ENCODE results near the gene CALD1.

CALD1 gene

DNA sequence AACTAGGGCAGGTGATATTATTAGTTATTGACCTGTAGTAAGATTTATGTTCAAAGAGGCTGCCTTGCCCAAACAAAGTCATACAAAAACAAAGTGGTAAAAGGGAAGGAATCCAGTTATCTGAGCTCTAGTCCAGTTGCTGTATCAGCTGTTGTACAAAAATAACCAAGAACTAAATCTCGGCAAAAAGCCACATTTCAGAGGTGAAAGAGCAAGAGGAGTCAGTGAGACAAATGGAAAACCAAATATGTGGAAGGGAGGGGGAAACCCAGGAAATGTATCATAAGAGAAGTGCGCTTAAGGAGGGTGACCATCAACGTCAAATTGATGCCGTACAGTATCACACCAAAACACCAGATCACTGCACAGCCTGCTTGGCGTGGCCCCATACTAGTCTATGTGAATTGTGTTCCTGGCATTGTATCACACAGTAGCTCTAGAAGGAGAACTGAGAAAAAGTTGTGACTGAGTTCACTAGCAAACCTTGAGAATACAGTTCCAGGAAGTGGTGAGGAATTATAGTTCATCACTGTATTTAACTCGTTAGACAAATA lies 213.3 kb downstream of the CALD1 start:
- H3K4me3 Mint-ChIP-seq = peak overlapping the region; percentile 85
- no peaks in the 10 kb centered on the region for H3K27me3 Mint-ChIP-seq
- peak overlapping the region; percentile 91 for H3K27ac Mint-ChIP-seq
- peaks cover 16% of the 10 kb centered on the region for H3K36me3 Mint-ChIP-seq
- H3K4me1 Mint-ChIP-seq (ENCODE audit: low read depth) = peaks cover 90% of the 10 kb centered on the region
- H3K9me3 Mint-ChIP-seq (ENCODE audit: low read depth) = no peaks in the 10 kb centered on the region

DNA sequence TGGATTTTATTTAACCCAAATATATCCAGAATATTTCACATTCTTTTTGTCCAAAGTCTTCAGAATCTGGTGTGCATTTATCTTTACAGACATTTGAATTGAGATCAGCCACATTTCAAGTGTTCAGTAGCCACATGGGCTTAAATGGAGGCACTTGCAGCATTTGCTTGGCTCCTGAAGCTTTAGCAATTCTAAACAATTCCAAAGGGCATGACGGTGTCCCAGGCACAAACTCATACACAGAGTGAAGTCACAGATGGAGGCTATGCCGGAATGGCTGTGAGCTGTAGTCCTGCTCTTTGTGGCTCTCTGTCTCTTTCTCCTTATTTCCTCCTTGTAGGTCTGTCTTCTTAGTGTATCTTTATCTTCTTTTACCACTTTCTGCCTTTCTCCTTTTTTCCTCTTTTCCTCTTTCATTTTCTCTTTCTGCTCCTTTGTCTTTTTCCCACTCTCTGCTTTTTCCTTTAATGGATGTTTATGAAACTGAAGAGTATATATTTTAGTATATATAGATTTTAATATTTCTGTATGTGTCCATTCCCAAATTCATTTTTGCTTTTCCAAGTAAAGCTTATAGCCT lies 214.5 kb downstream of the CALD1 start:
- Mint-ChIP-seq H3K9me3 (ENCODE audit: low read depth) (no peaks in the 10 kb centered on the region), H3K4me3 (peak overlapping the region; percentile 67), H3K4me1 (ENCODE audit: low read depth) (peaks cover 97% of the 10 kb centered on the region), H3K36me3 (peaks cover 13% of the 10 kb centered on the region), H3K27me3 (no peaks in the 10 kb centered on the region), H3K27ac (peak overlapping the region; percentile 91)

DNA sequence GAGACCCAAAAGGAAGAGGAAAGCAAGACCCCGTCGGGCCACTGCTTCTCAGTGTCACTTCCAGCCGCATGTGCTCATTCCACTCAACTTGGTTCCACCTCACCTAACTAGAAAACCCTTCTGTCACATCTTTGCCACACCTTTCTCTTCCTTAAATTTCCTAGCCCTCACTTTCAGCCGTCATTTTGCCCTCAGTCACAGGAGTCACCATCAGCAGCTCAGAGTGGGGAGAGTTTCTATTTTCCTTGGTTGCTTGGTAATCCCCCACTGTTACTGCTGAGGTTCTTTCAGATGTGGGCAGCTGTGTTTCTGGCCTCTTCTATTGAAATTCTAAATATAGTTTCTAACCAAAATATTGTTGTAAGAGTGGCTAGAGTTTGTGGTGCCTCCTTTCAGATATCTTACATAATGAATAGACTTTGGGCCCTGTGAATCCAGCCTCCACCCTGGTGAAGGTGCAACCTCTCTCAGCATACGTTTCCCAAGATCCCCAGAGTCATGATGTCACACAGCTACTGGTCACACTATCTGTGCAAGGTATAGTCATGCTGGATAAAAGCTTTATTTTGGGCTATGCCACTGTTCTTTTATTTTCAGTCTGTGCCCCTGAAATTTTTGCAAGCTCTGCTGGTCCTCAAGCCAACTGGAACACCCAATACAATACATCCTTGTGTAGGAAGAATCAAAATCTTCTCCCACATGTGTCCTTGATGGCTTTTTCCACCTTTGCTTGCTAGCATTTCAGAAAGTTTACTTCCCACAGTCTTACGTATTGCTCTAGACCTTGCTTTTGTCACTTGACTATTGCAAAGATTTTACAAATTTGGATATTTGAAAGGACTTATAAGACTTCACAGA lies 216.0 kb downstream of the CALD1 start:
- Mint-ChIP-seq H3K9me3 (ENCODE audit: low read depth) (no peaks in the 10 kb centered on the region), H3K4me3 (peak overlapping the region; percentile 67), H3K27me3 (no peaks in the 10 kb centered on the region), H3K27ac (peak overlapping the region; percentile 91), H3K4me1 (ENCODE audit: low read depth) (peaks cover 88% of the 10 kb centered on the region), H3K36me3 (peaks cover 10% of the 10 kb centered on the region)

- Mint-ChIP-seq H3K27me3 (no peaks in the 10 kb centered on the region), H3K9me3 (ENCODE audit: low read depth) (no peaks in the 10 kb centered on the region), H3K27ac (peak overlapping the region; percentile 91), H3K36me3 (peaks cover 10% of the 10 kb centered on the region), H3K4me1 (ENCODE audit: low read depth) (peaks cover 81% of the 10 kb centered on the region), H3K4me3 (peak overlapping the region; percentile 67)
Measured at GRCh38 chr7:134996097-134996550, 216.7 kb downstream of the CALD1 start.

DNA sequence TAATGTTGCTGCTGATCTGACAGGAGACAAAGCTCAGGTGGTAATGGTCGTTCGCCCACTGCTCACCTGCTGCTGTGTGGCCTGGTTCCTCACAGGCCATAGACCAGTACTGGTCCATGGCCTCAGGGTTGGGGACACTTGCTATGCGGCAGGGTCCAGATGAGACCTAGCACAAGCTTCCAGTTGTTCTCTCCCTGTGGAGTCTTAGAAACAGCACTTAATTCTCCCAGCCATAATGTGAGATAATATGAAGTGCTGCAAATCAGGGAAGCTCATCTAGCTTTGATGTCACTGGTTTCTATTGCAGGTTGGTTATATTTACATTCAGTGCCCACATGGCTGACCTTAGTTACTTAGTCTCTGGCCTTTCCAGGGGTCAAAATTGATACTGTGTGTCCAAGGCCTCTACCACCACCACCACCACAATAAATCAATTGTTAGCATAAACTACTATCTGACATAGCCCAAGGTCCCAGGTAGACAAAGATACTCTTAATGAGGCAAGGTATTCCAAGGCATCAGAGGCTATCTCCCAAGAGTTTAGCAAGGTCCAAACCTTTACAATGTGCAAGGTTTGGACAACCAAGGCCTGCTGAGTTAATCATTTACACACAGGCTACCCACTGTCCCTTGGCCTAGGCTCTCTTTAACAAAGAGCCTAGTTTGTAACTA lies 217.9 kb downstream of the CALD1 start:
- Mint-ChIP-seq H3K4me3 (no peak overlapping the region), H3K36me3 (peaks cover 11% of the 10 kb centered on the region), H3K9me3 (ENCODE audit: low read depth) (no peaks in the 10 kb centered on the region), H3K4me1 (ENCODE audit: low read depth) (peaks cover 72% of the 10 kb centered on the region), H3K27me3 (no peaks in the 10 kb centered on the region), H3K27ac (peak overlapping the region; percentile 91)

GRCh38 chr7:134999136-134999535 lies 219.7 kb downstream of the CALD1 start:
- Mint-ChIP-seq H3K27ac (peak overlapping the region; percentile 91), H3K4me3 (no peak overlapping the region), H3K27me3 (no peaks in the 10 kb centered on the region), H3K9me3 (ENCODE audit: low read depth) (no peaks in the 10 kb centered on the region), H3K36me3 (peaks cover 12% of the 10 kb centered on the region), H3K4me1 (ENCODE audit: low read depth) (peaks cover 55% of the 10 kb centered on the region)

DNA sequence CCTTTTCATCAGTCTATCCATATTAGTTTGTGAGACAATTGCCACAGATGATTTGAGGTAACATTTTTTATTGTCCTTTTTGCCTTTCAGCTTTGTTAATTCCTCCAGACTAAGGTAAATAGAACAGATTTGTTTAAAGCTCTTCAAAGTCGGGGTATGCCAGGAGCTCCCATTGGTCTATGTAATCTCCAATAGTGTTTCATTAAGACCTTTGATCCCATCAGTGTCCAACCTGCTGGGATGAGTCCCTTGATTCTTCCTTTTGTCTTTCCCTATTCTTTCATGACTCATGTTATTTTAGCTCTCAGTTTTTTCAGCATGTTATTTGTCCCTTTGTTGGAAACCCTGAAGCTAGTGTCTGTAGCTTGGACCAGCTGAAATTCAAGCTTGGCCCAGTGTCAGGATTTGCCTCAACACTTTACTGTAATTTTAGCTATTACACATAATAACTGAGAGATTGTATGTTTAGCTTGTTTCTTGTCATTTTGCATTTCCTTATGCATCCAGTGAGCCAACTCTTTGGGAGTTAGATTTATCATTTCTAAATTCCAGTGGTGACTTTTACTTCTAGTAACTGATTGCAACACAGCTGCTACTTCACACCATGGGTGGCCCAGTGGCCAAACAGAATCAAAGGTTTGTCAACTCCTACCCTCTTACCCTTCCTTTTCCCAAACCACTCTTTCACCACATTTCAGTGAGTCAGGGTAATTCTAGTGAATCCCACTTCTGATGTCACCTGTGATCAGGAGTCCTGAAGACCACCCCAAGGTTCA lies 222.1 kb downstream of the CALD1 start:
- Mint-ChIP-seq H3K4me3 (no peak overlapping the region), H3K27ac (peak overlapping the region; percentile 3), H3K36me3 (peaks cover 12% of the 10 kb centered on the region), H3K27me3 (no peaks in the 10 kb centered on the region), H3K4me1 (ENCODE audit: low read depth) (peaks cover 31% of the 10 kb centered on the region), H3K9me3 (ENCODE audit: low read depth) (no peaks in the 10 kb centered on the region)

DNA sequence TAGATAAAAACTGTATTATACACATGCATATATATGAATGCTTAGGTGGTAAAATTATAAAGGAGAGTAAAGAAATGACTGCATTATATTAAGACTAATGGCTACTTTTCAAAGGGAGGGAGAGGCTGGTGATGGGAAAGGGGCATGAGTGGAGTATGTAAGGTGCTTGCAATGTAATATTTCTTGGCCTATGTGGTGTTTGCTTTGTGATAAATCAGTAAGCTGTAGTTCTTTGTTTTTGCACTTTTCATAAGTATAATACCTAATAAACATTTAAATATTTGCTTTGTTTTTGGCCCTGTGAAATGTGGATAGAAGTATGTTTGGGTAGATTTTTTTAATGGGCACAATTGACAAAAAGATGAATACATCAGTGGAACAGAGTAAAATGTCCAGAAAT lies 232.8 kb downstream of the CALD1 start:
- Mint-ChIP-seq H3K27ac (no peak overlapping the region), H3K27me3 (no peaks in the 10 kb centered on the region), H3K4me1 (ENCODE audit: low read depth) (no peaks in the 10 kb centered on the region), H3K4me3 (no peak overlapping the region), H3K36me3 (peaks cover 7% of the 10 kb centered on the region), H3K9me3 (ENCODE audit: low read depth) (peaks cover 10% of the 10 kb centered on the region)

All from activated naive CD8-positive, alpha-beta T cell (primary cell).